Stimulated activated CD4-positive, alpha-beta T cell treated with anti-CD3 and anti-CD28 coated beads, Interleukin-1b, Interleukin-23, amount 100 ng/mL, for 24 hours (primary cell): ENCODE measurements around the gene MGA.

Experiments used
- DNase-seq, 4 experiments: peaks; one replicate each; pipeline ENCODE4 v3.0.0-alpha.2; 2020; ENCODE audit warnings: low read depth in 4 of 4, low spot score in 1 of 4

Gene MGA

DNA sequence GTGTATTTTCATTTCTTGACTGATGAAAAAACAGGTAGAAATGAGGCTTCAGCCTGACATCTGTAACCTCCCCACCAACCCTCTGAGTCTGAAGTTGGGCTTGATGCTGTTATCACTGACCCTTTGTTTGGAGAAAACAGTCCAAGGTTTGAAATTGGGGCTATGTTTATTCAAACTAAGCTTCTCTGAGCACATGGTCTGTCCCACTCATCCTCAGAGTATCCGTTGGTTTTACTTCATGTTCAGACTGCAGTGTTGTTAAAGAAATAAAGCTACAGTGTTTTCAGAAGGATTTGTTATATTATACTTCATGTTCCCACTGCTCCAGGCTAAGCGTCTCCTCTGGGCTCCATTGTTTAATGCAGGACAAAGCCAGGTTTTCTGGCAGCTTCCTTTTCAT lies 120.1 kb downstream of the MGA start:
- DNase-seq: no peak

DNA sequence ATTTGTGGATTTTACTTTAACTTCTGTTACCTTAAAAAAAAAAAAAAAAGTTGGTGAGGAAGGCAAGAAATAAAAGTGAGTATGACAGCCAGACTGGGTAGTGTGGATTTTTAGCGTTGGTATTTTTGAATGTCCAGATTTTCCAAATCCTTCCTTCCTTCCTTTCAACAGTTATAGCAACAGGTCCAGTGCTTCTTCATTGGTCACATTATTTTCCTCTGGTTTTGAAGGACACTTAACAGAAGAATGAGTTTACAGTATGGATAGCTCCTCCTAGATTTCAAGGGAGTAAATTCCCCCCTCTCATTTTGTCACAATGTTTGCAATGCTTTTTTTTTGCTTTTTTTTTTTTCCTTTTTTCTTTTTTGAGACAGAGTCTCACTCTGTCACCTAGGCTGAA lies 120.5 kb downstream of the MGA start:
- no peak for DNase-seq

- no peak for DNase-seq
These were observed 122.4 kb downstream of the MGA start for GRCh38 chr15:41782371-41783282.

DNA sequence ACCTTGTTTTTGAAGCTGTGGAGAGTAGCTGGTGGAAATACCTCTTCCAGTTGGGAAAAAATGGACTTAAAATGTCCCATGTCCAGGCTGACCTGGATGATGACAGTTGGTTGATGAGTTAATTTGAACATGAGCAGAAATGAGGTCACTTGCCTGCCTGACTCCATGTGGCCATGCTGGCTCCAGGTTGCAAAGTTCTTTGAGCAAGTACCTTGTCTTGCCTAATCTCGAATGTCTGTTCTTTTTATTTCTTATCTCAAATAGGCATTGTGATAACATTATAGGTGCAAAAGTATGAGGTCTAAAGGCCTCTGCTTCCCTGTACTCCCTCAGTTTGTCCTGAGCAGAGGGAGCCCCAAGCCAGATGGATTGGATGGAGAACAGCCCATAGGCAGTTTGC lies 123.1 kb downstream of the MGA start:
- DNase-seq: no peak

DNA sequence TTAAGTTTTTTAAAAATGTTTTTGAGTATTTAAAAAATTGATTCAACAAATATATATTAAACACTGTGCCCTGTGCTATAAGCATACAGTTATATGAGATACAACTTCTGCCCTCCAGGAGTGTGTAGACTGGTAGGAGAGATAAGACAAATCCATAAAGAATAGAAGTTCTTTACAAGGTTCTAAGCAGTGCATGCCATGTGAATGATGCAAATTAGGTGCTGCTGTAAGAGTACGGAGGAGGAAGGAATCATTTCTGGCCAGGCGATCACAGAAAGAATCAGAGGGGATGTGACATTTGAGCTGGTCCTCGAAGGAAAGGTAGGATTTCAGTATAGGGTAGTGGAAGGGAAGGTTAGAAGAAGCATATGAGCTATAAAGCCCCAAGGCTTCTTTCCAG lies 128.1 kb downstream of the MGA start:
- no peak for DNase-seq

DNA sequence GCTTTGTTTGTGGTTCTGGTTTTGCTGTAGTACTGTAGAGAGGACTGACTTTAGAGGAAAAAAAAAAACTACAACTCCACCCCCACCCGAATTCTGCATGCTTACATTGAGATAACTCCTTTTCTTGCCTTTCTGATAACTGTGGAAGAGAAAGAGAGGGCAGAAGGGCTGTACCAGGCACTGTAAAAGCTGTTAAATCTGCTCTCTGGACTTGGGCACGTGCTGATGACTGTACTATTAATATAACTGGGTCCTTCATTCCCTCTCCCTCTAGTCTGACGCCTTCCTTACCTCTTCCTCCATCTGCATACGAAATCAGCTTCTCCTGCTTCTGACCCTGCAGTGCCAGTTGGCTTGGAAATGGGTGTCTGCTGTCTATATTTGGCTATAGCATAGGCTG lies 129.0 kb downstream of the MGA start:
- DNase-seq: no peak

DNA sequence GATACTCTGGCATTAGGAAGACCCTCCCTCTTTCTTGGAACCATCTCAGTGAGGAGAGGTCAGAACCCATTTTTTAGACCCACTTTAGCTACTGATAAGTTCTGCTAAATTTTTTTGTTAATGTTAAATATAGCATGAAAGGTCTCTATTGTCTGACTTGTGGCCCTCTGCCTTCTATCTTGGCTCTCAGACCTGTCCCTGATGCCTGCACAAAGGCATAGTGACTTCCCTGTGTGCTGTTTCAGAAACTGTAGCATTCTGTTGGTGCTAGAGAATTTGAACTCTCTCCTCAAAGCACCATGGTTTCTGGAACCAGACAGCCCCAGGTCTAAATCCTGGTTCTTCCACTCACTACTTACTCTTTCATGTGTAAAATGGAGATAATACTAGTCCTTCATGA lies 129.5 kb downstream of the MGA start:
- DNase-seq: no peak

- no peak for DNase-seq
These were observed 130.0 kb downstream of the MGA start for GRCh38 chr15:41790169-41790568.

DNA sequence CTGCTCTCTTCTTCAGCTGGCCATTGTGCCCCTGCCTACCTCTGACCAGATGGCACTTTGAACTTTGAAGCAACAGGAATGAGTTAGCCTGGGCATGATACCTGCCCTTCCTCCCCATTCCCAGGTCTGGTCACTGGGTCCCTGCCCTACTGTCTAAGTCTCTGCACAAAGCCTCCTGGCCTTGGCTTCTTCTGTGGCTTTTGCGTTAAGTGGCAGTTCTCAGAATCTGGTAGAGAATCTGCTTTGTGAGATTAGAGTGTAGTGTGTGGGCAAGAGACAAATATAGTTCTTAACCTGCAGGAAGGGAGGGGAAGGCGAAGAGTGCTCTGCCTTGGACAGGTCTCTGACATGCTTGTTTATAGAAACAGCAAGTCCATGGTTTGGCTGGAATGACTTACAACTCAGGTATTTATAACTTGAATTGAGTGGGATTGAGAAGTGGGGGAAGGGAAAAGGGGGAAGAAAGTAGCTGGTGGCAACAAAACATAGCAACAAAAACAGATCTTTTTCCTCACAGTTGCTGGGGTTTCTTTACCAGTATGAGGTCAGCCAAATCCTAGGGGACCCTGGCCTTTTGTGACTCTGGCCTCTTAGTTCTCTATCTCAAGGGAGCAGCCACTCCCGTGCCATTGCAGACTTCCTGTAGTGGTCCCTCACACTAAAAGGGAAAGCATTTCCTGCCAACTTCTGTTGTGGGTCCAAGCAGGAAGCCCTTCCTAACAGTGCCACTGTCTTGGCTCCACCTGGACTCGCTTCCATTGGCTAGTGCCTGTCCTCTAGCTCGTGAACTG lies 130.7 kb downstream of the MGA start:
- no peak for DNase-seq

DNA sequence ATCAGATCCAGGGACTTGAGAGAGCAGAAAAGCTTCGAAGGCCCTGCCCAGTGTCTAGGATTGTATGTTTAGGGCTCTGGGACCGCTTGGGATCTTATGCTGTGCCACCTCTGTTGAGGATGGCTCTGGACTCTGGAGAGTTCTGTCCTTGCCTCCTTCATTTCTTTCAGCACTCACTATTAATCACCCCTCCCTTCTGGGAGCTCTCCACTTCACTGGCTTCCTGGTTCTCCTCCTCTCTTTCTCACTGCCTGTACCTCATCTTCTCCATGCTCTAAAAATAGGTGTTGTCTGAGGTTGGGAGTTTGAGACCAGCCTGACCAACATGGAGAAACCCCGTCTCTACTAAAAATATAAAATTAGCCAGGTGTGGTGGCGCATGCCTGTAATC lies 131.3 kb downstream of the MGA start:
- DNase-seq: no peak

- DNase-seq: no peak
These were observed 131.9 kb downstream of the MGA start for GRCh38 chr15:41792000-41792637.

DNA sequence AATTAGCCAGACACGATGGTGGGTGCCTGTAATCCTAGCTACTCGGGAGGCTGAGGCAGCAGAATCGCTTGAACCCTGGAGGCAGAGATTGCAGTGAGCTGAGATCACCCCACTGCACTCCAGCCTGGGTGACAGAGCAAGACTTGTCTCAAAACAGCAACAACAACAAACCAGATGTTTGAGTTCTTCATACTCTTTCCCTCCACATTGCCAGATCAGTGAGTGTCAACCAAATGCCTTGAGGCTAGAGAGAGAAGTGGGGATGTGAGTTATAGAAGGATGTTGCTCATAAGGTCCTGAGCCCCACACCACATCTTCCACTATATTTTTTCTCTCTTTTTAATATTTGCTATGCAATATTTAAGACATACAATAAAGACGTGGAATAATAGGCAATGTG lies 133.9 kb downstream of the MGA start:
- no peak for DNase-seq

DNA sequence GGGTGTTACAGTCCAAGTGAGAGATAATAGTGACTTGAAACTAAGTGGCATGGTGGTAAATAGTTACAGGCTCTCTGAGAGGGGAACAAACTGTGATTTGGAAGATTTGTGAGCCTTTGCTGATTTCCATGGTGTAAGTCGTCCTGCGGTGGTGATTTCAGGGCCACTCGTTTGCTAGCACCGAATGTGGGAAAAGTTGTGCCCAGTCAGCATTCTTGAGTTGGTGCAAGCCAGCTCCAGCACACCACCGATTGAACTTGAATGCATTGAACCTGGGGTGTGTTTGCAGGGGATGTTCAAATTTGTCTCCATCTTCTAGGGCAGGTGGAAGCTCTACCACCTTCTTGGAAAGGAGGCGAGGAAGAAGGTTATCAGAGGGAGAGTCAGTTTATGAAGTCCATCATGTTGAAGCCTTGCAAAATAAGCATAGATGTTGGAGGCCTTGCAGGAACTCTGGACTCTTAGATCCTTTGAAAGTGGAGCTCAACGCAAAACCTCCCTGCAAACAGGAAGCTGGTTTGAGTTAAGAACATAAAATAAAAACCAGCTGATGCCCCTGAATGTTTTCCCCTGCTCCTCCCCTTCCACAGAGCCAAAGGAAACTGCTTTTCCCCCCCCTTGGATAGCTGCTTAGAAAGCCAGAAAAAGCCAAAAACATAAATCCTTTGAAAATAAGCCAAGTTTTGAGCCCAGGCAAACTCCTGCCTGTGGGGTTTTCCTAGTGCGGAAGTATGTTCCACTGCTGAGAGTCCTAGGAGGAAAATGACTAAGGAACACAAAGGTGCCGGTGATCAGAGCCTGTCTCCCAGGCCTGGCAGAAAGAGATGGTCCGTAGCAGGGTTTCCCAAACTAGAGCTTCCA lies 136.0 kb downstream of the MGA start:
- no peak for DNase-seq

DNA sequence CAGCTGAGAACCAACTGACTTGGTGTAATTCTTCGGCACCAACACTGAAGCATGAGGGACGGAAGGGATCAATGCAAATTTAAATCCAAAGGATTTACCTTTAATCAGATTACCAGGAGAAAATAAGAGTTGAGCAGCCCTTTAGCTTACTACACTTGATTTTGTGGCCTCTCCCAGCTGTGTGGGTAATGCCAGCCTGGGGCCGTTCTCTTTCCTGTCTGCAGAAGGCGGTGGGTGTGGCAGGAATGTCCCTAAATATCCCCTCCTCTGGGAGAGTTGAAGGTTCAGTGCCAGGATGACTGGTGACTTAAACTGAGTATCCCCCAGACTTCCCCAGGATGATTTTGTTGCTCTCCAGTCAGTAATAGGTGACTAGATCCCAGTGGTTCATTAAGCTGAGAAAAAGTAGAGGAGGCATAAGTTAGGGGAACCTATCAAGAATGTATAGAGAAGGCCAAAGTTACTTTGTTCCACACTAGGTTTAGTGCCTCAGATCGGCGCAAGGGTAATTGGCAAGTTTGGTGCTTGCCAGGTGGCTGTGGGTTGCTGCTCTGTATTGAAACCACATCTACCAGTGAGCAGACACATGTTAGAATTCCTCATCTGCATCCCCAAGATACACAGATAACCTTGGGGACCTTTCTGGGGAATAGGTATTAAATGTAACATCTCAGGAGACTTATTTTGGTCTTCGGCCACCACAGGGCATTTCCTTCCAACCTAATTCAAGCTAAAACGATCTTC lies 137.2 kb downstream of the MGA start:
- no peak for DNase-seq

- no peak for DNase-seq
These were observed 138.6 kb downstream of the MGA start for GRCh38 chr15:41798607-41799487.

- DNase-seq: no peak
These were observed 139.2 kb downstream of the MGA start for GRCh38 chr15:41799488-41799805.

- no peak for DNase-seq
These were observed 141.0 kb downstream of the MGA start for GRCh38 chr15:41801185-41801584.

DNA sequence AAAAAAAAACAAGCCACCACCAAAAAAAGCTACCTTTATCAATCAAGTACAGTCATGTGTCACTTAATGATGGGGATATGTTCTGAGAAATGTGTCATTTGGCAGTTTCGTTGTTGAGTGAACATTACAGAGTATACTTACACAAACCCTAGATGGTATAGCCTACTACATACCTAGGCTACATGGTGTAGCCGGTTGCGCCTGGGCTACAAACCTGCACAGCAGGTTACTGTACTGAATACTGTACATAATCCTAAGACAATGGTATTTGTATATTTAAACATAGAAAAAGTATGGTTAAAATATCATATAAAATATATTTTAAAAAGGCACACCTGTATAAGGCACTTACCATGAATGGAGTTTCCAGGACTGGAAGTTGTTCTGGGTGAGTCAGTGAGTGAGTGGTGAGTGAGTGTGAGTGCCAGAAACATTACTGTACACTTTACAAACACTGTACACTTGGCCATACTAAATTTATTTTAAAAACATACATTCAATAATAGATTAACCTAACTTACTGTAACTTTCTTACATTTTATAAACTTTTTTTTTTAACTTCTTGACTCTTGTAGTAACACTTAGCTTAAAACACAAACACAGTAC lies 141.7 kb downstream of the MGA start:
- no peak for DNase-seq

- DNase-seq: no peak
These were observed 144.2 kb downstream of the MGA start for GRCh38 chr15:41804361-41804760.
